Activated CD4-positive, CD25-positive, alpha-beta regulatory T cell treated with anti-CD3 and anti-CD28 coated beads, Interleukin-2, amount 50 U/mL, for 72 hours (primary cell): ENCODE results near the gene NME3.

Experiments
- DNase-seq: peaks from one replicate; pipeline ENCODE4 v3.0.0; 2021

Gene NME3

GRCh38 chr16:1771188-1771863, at the start of gene NME3:
Gene NME3 (minus strand): TSS chr16:1771543. CDS start chr16:1771534, 9 bp downstream.
- peak; percentile 86 for DNase-seq

- DNase-seq: no peak
Observed at GRCh38 chr16:1820946-1821290, 49.6 kb upstream of the NME3 start.

DNA sequence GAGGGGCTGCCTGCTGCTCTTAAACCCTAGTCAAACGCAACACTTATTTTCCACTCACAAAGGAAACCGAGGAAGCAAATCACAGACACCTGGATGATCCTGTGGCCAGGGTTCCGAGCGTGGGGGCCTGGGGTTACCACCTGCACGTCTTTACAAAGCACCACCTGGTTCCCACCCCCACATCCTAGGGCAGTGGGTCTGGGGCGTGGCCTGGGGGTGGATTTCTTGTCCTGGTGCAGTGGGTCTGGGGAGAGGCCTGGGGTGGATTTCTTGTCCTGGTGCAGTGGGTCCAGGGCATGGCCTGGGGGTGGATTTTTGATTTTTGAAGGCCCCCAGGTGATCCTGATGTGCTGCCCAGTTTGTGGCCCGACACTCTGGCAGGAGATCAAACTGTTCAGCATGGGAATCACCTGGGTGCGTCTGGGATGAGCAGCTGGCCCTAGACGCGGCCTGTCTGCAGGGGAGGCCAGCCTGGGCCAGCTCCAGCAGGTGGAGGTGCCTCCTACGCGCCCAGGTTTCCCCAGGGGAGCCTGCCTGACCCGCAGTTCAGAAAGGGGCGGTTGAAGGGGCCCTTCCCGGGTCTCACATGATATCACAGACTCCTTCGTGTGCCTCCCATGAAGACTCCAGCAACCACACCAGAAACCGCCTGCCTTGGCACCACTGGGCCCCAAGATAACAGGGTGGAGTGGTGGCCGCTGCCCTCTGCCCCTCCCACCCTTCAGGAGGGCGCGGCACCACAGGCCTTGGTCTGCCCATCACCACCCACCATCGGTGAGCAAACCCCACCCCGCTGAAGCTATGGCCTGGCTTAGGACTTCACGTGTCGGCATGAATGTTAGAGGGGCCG, 49.0 kb upstream of the NME3 start:
- DNase-seq: no peak

- DNase-seq: no peak
Observed at GRCh38 chr16:1819611-1820010, 48.3 kb upstream of the NME3 start.

- no peak for DNase-seq
Observed at GRCh38 chr16:1818873-1819525, 47.7 kb upstream of the NME3 start.

DNA sequence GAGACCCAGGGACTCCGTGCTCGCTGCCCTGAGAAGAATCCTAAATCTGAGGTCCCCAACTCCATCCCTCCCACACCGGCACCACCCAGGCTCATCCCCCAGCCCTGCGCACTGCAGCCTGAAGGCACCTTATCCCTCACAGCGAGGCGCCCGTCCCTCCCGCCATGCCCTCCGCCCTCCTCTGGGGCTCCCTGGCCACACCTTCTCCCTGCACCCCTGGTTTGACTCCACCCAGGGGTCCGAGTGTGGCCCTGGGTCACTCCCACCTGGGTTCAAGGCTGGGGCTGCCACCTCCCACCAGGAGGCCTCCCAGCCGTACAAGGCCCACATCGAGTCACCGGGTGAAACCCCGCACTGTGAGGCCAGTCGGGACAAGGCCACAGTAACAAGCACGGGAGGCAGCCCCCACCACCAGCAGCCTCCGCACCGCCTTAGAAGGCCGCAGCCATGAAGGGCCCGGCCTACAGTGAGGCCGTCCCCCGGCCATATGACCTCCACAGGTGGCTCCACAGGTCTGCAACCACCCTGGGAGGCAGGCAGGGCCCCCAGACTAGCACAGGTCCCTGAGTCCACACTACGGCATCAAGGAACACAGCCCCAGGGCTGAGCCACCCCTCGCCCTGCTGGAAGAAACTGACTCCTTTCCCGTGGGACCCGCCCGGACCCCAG, 47.0 kb upstream of the NME3 start:
- DNase-seq: no peak

- no peak for DNase-seq
Observed at GRCh38 chr16:1817716-1818115, 46.4 kb upstream of the NME3 start.

- no peak for DNase-seq
Observed at GRCh38 chr16:1817276-1817589, 45.9 kb upstream of the NME3 start.

- no peak for DNase-seq
Observed at GRCh38 chr16:1816396-1817275, 45.3 kb upstream of the NME3 start.

- no peak for DNase-seq
Observed at GRCh38 chr16:1815461-1815860, 44.1 kb upstream of the NME3 start.

GRCh38 chr16:1812732-1813163, 41.4 kb upstream of the NME3 start:
- no peak for DNase-seq

DNA sequence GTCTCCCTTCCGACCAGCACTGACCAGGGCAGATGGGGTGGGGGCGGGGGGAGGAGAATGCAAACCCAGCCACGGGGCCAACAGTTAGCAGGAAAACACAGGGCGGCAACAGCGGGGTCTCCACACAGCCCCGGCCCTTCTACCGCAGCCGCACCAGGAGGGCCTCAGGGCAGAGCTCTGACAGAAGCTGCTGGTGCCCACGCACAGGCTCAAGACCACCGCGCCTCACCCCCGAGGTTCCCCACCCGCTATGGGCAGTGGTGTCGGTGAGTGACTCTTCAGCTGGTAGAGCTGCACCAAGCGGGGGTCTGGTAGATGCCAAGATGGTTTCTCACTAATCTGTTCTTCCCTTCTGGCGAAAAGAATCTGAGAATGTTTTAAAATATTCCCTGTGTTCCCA, 39.2 kb upstream of the NME3 start:
- no peak for DNase-seq

GRCh38 chr16:1810106-1810505, 38.8 kb upstream of the NME3 start:
- no peak for DNase-seq

DNA sequence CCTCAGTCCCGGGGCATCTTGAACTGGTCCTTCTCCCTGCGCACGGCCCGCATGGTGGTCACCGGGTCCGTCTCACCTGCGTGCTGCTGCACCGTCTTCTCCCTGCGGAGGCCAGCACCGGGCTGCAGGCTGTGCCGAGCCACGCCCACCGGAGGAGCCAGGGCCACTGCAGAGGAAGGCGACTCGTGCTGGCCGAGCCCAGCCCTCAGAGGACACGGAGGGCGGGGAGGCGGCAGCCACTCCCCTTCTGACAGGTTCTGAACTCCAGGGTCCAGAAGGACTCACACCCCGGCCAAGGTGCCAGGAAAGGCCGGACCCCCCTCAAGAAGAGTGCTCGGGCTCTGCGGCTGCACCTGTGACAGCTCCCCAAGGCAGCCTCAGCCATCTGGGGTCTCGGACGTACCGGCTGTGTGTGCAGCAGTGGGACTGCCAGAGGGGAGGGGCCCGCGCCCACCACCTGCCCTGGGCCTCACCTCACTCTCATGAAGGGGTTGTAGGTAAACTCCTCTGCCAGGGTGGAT, 38.0 kb upstream of the NME3 start:
- DNase-seq: no peak

- no peak for DNase-seq
Observed at GRCh38 chr16:1808691-1809090, 37.3 kb upstream of the NME3 start.

- DNase-seq: no peak
Observed at GRCh38 chr16:1807626-1808025, 36.3 kb upstream of the NME3 start.

DNA sequence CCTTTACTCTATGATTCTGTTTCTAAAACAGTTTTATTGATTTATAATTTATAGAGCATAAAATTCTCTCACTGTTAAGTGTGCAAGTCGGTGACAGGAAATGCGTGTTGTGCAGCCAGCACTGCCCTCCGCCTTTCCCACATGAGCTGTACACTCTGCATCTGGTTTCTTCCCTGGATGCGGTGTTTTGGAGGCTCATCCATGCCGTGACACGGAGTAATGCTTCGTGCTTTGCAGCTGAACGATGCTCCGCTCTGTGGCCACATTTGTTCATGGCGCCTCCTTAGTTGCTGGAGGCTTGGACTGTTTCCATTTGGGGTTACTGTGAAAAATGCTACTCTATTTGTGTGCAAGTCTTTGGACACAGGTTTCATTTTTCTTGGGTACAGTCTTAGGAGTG, 29.4 kb upstream of the NME3 start:
- DNase-seq: no peak

- peak; percentile 16 for DNase-seq
Observed at GRCh38 chr16:1799263-1799662, 27.9 kb upstream of the NME3 start.

GRCh38 chr16:1794908-1795666, 23.7 kb upstream of the NME3 start:
- DNase-seq: no peak

- no peak for DNase-seq
Observed at GRCh38 chr16:1794221-1794871, 23.0 kb upstream of the NME3 start.
